Measurements from ENCODE around the gene ETV6. TPM values are rescaled to one million over a fixed set of nuclear protein-coding genes. Genes with fewer than 3 reads are reported as not detected.

The ETV6 gene
- total RNA-seq, 1 donor from 2014 or later = 14.7 TPM

DNA sequence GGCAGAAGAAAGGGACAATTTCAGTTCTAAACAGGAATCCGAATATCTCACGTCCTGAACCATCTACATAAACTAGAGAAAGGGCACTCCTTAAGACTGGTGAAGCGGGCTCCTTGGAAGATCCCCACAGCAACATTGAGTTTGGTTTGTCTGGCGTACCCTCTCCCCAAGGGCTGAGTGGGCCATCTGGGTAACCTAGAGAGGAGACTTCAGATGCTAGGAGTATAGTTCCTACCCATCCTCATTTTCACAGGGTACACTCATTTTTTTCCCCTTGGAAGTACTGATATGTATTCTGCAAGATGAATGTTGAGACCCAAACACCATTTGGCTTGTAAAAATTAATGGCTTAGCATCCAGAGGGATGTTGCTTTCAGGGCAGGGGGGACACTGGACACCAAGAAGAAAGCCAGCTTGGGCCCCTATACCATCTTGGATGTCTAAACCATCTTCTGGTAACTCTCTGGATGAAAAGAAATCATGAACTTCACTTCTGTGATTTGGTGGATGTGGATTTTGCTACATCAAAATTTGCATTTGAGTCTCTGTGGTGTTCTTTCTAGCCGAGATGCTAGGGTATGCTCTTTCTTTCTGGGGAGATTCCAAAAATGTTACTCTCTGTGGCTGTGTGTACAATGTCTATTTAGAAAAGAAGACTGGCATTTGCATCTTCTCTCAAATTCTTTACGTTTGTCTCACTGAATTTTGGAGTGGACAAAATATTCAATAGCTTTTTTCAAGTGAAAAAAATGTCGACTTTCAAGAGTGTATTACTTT is 97.7 kb downstream of the ETV6 start:
- no peaks in the 10 kb centered on the region for H3K36me3 ChIP-seq
- no peak for DNase-seq (ENCODE audit: extremely low spot score in 2 of 2)
- no peaks in the 10 kb centered on the region for H3K27me3 ChIP-seq
- H3K27ac ChIP-seq = no peak overlapping the region
- intact Hi-C loops (cut with DNase I) = no loop called here
- no peak for TF ChIP-seq POLR2A (IDR thresholded peaks at IDR 0.05)
- no peak for TF ChIP-seq POLR2AphosphoS5 (IDR thresholded peaks at IDR 0.05; ENCODE audit: insufficient read depth in 1 of 2, low read depth in 1 of 2)
- TF ChIP-seq, protein P1, sequence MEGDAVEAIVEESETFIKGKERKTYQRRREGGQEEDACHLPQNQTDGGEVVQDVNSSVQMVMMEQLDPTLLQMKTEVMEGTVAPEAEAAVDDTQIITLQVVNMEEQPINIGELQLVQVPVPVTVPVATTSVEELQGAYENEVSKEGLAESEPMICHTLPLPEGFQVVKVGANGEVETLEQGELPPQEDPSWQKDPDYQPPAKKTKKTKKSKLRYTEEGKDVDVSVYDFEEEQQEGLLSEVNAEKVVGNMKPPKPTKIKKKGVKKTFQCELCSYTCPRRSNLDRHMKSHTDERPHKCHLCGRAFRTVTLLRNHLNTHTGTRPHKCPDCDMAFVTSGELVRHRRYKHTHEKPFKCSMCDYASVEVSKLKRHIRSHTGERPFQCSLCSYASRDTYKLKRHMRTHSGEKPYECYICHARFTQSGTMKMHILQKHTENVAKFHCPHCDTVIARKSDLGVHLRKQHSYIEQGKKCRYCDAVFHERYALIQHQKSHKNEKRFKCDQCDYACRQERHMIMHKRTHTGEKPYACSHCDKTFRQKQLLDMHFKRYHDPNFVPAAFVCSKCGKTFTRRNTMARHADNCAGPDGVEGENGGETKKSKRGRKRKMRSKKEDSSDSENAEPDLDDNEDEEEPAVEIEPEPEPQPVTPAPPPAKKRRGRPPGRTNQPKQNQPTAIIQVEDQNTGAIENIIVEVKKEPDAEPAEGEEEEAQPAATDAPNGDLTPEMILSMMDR (IDR thresholded peaks at IDR 0.05) = no peak
- H3K9me3 ChIP-seq = no peaks in the 10 kb centered on the region
- no peak overlapping the region for H3K4me3 ChIP-seq
- peaks cover 15% of the 10 kb centered on the region for H3K4me1 ChIP-seq

DNA sequence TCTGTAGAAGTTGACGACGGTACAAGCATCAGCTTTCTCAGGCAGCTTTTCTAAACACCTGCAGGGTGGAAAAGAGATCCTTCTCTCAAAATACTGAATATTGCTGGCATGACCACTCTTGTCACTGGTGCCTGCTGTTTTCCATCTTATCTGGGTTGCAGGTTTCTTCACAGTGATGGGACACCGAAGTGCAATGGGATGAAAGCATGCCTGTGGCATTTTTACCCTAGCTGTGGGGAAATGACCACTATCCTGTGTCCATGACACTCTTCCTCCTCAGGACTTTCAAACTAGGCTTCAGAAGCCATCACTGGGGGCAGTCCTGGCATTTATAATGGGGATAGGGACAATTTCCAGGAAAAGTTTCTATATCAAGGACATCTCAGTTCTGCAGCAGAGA is 98.5 kb downstream of the ETV6 start:
- H3K4me1 ChIP-seq = peaks cover 15% of the 10 kb centered on the region

DNA sequence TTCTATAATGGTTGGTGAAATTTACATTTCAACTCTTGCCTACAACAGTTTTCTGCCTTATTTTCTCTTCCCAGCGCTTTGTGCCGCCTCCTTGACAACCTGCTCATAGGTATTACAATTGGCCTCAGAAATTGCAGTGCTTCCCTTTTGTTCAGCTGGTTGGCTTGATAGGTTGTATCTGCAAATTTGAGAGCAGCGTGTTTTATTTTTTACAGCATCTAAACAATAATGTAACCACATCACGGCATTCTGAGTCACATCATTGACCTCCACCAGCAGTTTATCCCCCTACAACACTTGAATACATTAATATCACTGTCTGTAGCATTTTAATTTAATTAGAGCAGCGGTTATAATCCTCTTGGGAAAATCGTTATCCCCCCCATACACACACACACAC is 99.4 kb downstream of the ETV6 start:
- Histone ChIP-seq H3K4me3 (no peak overlapping the region), H3K4me1 (peaks cover 15% of the 10 kb centered on the region), H3K9me3 (no peaks in the 10 kb centered on the region), H3K36me3 (no peaks in the 10 kb centered on the region), H3K27ac (no peak overlapping the region), H3K27me3 (no peaks in the 10 kb centered on the region)
- intact Hi-C loops (cut with DNase I) = no loop called here
- TF ChIP-seq POLR2AphosphoS5 (IDR thresholded peaks at IDR 0.05; ENCODE audit: insufficient read depth in 1 of 2, low read depth in 1 of 2) (no peak), POLR2A (IDR thresholded peaks at IDR 0.05) (no peak)
- TF ChIP-seq, protein P1 (IDR thresholded peaks at IDR 0.05) = no peak
- no peak for DNase-seq (ENCODE audit: extremely low spot score in 2 of 2)

More for the DNA sequence above, 98.5 kb downstream of the ETV6 start:
- Histone ChIP-seq H3K27ac (no peak overlapping the region), H3K36me3 (no peaks in the 10 kb centered on the region), H3K9me3 (no peaks in the 10 kb centered on the region), H3K4me3 (no peak overlapping the region), H3K27me3 (no peaks in the 10 kb centered on the region)
- TF ChIP-seq, protein P1 (IDR thresholded peaks at IDR 0.05) = no peak
- no peak for TF ChIP-seq POLR2AphosphoS5 (IDR thresholded peaks at IDR 0.05; ENCODE audit: insufficient read depth in 1 of 2, low read depth in 1 of 2)
- no peak for TF ChIP-seq POLR2A (IDR thresholded peaks at IDR 0.05)
- no peak for DNase-seq (ENCODE audit: extremely low spot score in 2 of 2)
- intact Hi-C loops (cut with DNase I) = no loop called here

DNA sequence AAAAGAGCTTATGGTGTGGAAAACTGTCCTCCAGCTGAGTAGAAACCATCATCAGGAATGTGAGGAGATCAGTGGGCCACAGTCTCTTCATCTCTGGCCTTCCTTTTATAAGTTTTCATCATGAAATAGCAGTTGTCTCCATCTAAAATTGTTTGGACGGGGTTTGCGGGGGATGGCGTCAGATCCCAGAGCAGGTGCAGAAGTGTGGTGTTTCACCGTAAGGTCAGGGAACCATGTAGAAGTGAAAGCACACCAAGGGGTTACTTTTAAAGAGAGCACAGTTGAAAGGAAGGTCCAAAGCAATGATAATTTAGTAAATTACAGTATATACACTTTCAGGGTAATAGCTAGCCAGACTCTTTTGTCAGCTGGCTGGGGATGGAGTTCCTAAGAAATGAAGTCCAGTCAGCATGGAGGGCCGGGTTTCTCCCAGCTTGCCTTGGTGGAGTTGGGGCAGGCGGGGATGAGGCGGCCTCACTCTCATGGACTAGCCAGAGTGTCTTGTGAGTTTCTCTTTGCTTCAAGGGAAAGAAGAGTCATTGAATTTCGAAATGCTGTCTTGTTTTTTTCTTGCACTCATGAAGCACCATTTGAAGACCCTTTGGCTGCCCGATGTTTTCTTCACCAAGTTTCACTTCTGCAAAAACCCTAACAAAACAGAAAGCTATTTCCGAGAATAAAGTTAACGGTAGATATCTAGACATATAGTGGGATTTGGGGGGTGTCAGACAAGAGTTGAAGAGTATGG is 100.6 kb downstream of the ETV6 start:
- no peak for TF ChIP-seq POLR2A (IDR thresholded peaks at IDR 0.05)
- no peak for TF ChIP-seq POLR2AphosphoS5 (IDR thresholded peaks at IDR 0.05; ENCODE audit: insufficient read depth in 1 of 2, low read depth in 1 of 2)
- TF ChIP-seq, protein P1 (IDR thresholded peaks at IDR 0.05) = no peak
- Histone ChIP-seq H3K27ac (no peak overlapping the region), H3K27me3 (no peaks in the 10 kb centered on the region), H3K9me3 (no peaks in the 10 kb centered on the region), H3K36me3 (no peaks in the 10 kb centered on the region), H3K4me3 (no peak overlapping the region), H3K4me1 (peaks cover 13% of the 10 kb centered on the region)
- no peak for DNase-seq (ENCODE audit: extremely low spot score in 2 of 2)
- intact Hi-C loops (cut with DNase I) = loop anchor here (10.0 kb wide), 1 partner anchor 85 kb away; no protein-coding TSS in a partner anchor

All from vagina (tissue), 2 donors.